Stomach (tissue), 4 donors: Measurements from ENCODE around the gene LRRFIP1.

Source experiments
- EP300 ChIP-seq: sonication (generic); formaldehyde crosslinking; IDR thresholded peaks from one replicate; pipeline ENCODE4 v1.6.1; 2017; ENCODE audit warnings: antibody characterized with exemption
- TF ChIP-seq, protein P1 (sequence below), 7 experiments: fragments of 450-650 bp in 4 of 7; fragments of 200-600 bp in 3 of 7; sonication (generic) in 3 of 7; IDR thresholded peaks; one replicate each; pipeline ENCODE4 v1.5.1; 2016 to 2019; ENCODE audit warnings: antibody characterized with exemption in 7 of 7, control low read depth in 2 of 7, mild to moderate bottlenecking in 1 of 7

- TF ChIP-seq, protein P1, sequence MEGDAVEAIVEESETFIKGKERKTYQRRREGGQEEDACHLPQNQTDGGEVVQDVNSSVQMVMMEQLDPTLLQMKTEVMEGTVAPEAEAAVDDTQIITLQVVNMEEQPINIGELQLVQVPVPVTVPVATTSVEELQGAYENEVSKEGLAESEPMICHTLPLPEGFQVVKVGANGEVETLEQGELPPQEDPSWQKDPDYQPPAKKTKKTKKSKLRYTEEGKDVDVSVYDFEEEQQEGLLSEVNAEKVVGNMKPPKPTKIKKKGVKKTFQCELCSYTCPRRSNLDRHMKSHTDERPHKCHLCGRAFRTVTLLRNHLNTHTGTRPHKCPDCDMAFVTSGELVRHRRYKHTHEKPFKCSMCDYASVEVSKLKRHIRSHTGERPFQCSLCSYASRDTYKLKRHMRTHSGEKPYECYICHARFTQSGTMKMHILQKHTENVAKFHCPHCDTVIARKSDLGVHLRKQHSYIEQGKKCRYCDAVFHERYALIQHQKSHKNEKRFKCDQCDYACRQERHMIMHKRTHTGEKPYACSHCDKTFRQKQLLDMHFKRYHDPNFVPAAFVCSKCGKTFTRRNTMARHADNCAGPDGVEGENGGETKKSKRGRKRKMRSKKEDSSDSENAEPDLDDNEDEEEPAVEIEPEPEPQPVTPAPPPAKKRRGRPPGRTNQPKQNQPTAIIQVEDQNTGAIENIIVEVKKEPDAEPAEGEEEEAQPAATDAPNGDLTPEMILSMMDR (IDR thresholded peaks at IDR 0.05), result no peak
- TF ChIP-seq EP300, result no peak
Observed at GRCh38 chr2:237732790-237733381, 105.5 kb downstream of the LRRFIP1 start.
